ENCODE results near the gene PACS1.

Gene PACS1

DNA sequence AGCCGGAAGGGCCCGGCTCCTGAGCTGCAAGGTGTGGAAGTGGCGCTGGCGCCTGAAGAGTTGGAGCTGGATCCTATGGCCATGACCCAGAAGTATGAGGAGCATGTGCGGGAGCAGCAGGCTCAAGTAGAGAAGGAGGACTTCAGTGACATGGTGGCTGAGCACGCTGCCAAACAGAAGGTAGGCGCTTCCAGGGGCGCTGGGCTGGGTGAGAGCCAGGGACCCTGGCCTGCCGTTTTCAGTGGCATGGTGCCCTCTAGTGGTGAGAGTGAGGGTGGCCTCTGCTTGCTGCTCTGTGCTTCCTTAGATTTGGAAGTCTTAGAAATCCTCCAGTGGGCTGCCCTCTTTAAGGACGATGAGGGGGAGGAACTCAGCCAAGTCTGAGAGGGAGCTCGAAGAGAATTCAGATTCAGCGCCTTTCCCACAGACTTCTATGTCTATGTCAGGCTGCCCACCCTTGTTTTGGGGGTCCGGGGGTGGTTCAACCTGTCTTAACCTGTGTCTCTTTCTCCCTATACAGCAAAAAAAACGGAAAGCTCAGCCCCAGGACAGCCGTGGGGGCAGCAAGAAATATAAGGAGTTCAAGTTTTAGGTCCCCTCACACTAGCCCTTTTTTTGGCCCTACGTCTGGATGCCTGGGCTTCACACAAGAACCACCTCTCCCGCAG lies 1.8 kb upstream of the PACS1 start:
- in situ Hi-C loops (cut with MboI; ENCODE audit: low sequenced_read_pairs, unreplicated experiment): no loop called here
- TF ChIP-seq, protein P1, sequence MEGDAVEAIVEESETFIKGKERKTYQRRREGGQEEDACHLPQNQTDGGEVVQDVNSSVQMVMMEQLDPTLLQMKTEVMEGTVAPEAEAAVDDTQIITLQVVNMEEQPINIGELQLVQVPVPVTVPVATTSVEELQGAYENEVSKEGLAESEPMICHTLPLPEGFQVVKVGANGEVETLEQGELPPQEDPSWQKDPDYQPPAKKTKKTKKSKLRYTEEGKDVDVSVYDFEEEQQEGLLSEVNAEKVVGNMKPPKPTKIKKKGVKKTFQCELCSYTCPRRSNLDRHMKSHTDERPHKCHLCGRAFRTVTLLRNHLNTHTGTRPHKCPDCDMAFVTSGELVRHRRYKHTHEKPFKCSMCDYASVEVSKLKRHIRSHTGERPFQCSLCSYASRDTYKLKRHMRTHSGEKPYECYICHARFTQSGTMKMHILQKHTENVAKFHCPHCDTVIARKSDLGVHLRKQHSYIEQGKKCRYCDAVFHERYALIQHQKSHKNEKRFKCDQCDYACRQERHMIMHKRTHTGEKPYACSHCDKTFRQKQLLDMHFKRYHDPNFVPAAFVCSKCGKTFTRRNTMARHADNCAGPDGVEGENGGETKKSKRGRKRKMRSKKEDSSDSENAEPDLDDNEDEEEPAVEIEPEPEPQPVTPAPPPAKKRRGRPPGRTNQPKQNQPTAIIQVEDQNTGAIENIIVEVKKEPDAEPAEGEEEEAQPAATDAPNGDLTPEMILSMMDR (IDR thresholded peaks at IDR 0.05; ENCODE audit: borderline replicate concordance, control extremely low read depth, extremely low read depth, insufficient read depth, missing control alignments): peak; percentile 81
- DNase-seq (ENCODE audit: low spot score): peak; percentile 70

DNA sequence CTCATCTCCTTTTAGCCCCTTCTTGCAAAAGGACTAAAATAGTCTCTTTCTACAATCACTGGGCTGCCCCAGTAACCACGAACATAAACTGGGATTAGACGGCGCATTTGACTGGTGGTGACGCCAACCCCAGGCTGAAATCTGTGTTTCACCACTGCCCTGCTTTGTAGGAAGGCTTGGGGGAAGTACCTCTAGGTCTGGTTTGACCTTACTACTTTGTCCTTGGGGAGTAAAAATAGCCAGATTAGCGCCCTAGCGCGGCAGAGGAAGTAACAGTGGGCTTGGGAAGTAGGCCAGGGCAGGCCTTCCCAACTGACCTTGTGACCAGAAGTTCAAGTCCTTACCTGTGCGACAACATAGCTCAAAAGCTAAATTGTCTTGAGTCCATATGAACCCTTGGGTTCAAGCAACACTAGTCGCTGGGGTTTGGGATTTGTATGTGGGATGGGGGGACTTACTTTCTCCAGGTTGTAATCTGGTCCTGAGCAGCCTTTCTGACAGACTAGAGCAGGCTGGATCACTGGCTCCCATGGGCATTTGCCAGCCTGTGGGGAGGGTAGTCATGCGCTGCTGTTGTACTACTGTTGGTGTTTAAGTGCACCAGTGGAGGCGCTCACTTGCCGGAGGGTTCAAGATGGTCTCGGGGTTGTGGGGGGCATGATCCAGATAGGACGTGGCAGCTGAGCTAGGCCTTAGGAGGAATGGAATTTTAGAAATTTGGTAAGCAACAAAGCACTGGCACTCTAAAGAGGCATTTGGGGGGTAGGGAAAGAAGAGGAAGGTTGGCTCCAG lies 953 bp upstream of the PACS1 start:
- in situ Hi-C loops (cut with MboI; ENCODE audit: low sequenced_read_pairs, unreplicated experiment): no loop called here
- peak; percentile 64 for DNase-seq (ENCODE audit: low spot score)
- TF ChIP-seq, protein P1 (IDR thresholded peaks at IDR 0.05; ENCODE audit: borderline replicate concordance, control extremely low read depth, extremely low read depth, insufficient read depth, missing control alignments): no peak

DNA sequence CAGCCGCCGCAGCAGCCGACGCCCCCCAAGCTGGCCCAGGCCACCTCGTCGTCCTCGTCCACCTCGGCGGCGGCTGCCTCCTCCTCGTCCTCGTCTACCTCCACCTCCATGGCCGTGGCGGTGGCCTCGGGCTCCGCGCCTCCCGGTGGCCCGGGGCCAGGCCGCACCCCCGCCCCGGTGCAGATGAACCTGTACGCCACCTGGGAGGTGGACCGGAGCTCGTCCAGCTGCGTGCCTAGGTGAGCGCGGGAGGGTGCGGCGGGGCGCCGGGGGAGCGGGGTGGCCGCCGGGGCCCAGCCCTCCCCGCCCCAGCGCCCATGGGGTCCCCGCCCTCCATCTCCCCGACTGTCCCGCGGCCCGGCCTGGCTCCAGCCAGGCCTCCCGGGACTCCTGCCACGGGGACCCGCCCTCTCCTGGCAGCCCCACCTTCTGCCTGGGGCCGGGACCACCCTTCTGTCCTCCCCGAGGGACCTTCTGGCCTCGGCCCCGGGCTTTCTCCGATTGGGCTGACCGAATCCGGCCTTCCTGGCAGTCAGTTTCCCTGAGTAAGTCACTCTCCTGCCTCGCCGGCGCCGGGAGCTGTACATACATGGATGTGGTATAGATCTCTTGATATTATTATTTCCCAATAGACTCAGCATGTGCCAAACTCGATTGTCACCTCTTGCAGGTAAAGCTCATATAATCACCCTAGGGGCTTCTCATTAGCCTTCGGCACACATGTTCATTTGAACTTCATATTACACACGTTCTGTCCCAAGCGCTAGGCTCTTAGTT lies 720 bp downstream of the PACS1 start:
- TF ChIP-seq, protein P1 (IDR thresholded peaks at IDR 0.05; ENCODE audit: borderline replicate concordance, control extremely low read depth, extremely low read depth, insufficient read depth, missing control alignments): no peak
- peak; percentile 52 for DNase-seq (ENCODE audit: low spot score)
- in situ Hi-C loops (cut with MboI; ENCODE audit: low sequenced_read_pairs, unreplicated experiment): no loop called here

DNA sequence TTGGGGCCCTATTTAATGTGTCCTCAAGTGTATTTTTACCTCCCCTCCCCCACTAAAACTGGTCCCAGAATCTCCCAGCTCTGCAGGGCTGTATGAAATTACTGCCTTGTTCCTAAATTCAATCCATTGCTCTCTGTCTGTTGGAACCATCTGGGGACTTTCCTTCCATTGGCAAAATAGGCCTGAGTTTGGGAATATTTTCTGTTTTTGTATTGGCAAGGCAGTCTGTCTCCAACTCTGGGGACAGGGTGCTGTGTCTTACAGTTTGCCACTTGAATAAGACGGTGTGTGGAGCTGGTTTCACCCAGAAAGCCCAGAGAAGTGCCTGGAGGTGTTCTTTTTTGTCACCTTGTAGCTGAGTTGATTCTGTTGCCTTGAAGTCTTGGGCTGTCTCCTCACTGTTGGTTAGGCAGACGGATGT lies 1.3 kb downstream of the PACS1 start:
- no peak for DNase-seq (ENCODE audit: low spot score)
- in situ Hi-C loops (cut with MboI; ENCODE audit: low sequenced_read_pairs, unreplicated experiment): no loop called here
- TF ChIP-seq, protein P1 (IDR thresholded peaks at IDR 0.05; ENCODE audit: borderline replicate concordance, control extremely low read depth, extremely low read depth, insufficient read depth, missing control alignments): no peak

DNA sequence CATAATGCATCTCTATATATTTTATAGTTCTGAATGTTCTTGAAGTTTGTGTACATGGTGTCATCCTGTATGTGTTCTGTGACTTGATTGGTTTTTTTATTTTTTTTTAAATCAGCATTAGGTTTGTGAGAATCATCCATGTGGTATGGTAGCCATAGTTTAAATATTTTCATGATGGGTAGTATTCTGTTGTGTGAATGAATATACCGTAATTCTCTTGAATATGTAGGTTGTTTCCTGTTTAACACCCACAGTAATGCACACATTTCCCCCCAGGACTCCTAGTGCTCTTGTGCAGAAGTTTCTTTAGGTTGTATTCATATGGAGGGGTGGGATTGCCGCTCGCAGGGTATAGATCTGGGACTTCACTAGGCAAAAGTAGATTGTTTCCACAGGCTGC lies 2.0 kb downstream of the PACS1 start:
- no peak for DNase-seq (ENCODE audit: low spot score)
- TF ChIP-seq, protein P1 (IDR thresholded peaks at IDR 0.05; ENCODE audit: borderline replicate concordance, control extremely low read depth, extremely low read depth, insufficient read depth, missing control alignments): no peak
- in situ Hi-C loops (cut with MboI; ENCODE audit: low sequenced_read_pairs, unreplicated experiment): no loop called here

DNA sequence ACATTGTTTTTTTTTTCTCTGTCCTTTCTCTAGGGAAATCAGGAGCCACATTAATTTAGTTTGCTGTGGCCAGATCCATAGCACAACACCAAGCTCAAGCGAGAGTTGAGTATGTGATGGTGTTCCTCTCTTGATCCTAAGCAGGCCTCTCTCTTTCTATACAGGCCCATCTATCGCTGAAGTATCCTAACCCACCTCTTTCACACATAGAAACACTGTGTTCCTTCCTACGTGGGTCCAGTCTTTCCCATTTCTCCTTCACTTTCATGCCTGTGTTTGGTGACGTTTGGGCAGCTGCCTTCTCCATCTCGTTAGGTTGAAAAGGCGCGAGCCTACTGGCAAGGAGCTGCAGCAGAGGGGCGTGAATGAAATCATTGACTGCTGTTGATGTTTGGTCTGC lies 2.4 kb downstream of the PACS1 start:
- in situ Hi-C loops (cut with MboI; ENCODE audit: low sequenced_read_pairs, unreplicated experiment): no loop called here
- TF ChIP-seq, protein P1 (IDR thresholded peaks at IDR 0.05; ENCODE audit: borderline replicate concordance, control extremely low read depth, extremely low read depth, insufficient read depth, missing control alignments): no peak
- DNase-seq (ENCODE audit: low spot score): no peak

Data from GM13976 (cell line).